HEK293 (cell line): Measurements from ENCODE around the gene NELL1.

ENCODE experiments used
- CTCF ChIA-PET: fragments of 350-600 bp; formaldehyde crosslinking; extraction: SDS; loops from one replicate; lab custom pipeline; 2021; ENCODE audit warnings: antibody characterized with exemption; lab: Yijun Ruan, JAX
- POLR2A ChIA-PET: fragments of 300-600 bp; formaldehyde crosslinking; extraction: SDS; loops from one replicate; lab custom pipeline; 2020; ENCODE audit warnings: antibody characterized with exemption, inconsistent platforms; lab: Yijun Ruan, JAX
- H3K27ac ChIP-seq: fragments of 200-500 bp; sonication (Bioruptor generic); 2 replicates; pipeline ENCODE4 v1.5.1; 2014; ENCODE audit warnings: low read depth, low read length, control low read depth, inconsistent platforms; ENCODE audit errors: extremely low read depth
- H3K36me3 ChIP-seq, 2 experiments: fragments of 200-500 bp in 1 of 2; sonication (Bioruptor generic) in 1 of 2; 1 replicate in 1 of 2; 2 replicates in 1 of 2; pipeline ENCODE4 v1.5.1; 2014 to 2017; ENCODE audit warnings: inconsistent platforms in 2 of 2, low read length in 2 of 2; ENCODE audit not compliant: control insufficient read depth in 2 of 2, insufficient read depth in 1 of 2
- H3K4me1 ChIP-seq: fragments of 200-500 bp; sonication (Bioruptor generic); 2 replicates; pipeline ENCODE4 v1.5.1; 2014; ENCODE audit warnings: mild to moderate bottlenecking, low read length, inconsistent platforms; ENCODE audit not compliant: control insufficient read depth, insufficient read depth
- H3K4me3 ChIP-seq: 2 replicates; pipeline ENCODE4 v1.5.1; 2011; ENCODE audit warnings: low read depth, mild to moderate bottlenecking, control low read depth, low read length, moderate library complexity
- H3K9me3 ChIP-seq: fragments of 200-500 bp; sonication (Bioruptor generic); 2 replicates; pipeline ENCODE4 v1.5.1; 2014; ENCODE audit warnings: low read depth, low read length, inconsistent platforms; ENCODE audit not compliant: control insufficient read depth, insufficient read depth
- HOXD13 ChIP-seq: sonication (generic); formaldehyde crosslinking; IDR thresholded peaks from 2 replicates; pipeline ENCODE4 v1.8.0; 2022; ENCODE audit warnings: missing genetic modification reagents, borderline replicate concordance
- KLF16 ChIP-seq: fragments of 450-650 bp; formaldehyde crosslinking; IDR thresholded peaks from 2 replicates; pipeline ENCODE4 v1.5.1; 2017; ENCODE audit warnings: missing biosample characterization, missing genetic modification characterization
- KLF8 ChIP-seq: fragments of 450-650 bp; formaldehyde crosslinking; IDR thresholded peaks from 2 replicates; pipeline ENCODE4 v1.5.1; 2016; ENCODE audit warnings: missing biosample characterization, missing genetic modification characterization
- OSR2 ChIP-seq: fragments of 450-650 bp; formaldehyde crosslinking; IDR thresholded peaks from 2 replicates; pipeline ENCODE4 v1.5.1; 2016; ENCODE audit warnings: missing biosample characterization, missing genetic modification characterization
- RBAK ChIP-seq: fragments of 450-650 bp; formaldehyde crosslinking; IDR thresholded peaks from 2 replicates; pipeline ENCODE4 v1.5.1; 2016; ENCODE audit warnings: missing biosample characterization, missing genetic modification characterization
- SETDB1 ChIP-seq: IDR thresholded peaks from one replicate; pipeline ENCODE4 v1.6.1; 2017; ENCODE audit warnings: mild to moderate bottlenecking, low read length, moderate library complexity, mixed read lengths; ENCODE audit not compliant: insufficient read length
- SP7 ChIP-seq: fragments of 450-650 bp; formaldehyde crosslinking; IDR thresholded peaks from 2 replicates; pipeline ENCODE4 v1.5.1; 2016; ENCODE audit warnings: missing biosample characterization, missing genetic modification characterization
- WT1 ChIP-seq: fragments of 450-650 bp; formaldehyde crosslinking; IDR thresholded peaks from 2 replicates; pipeline ENCODE4 v1.5.1; 2016; ENCODE audit warnings: missing biosample characterization, missing genetic modification characterization
- ZFP69B ChIP-seq: fragments of 450-650 bp; formaldehyde crosslinking; IDR thresholded peaks from 2 replicates; pipeline ENCODE4 v1.5.1; 2016; ENCODE audit warnings: missing biosample characterization, missing genetic modification characterization
- ZNF138 ChIP-seq: fragments of 450-650 bp; formaldehyde crosslinking; IDR thresholded peaks from 2 replicates; pipeline ENCODE4 v1.5.1; 2016; ENCODE audit warnings: missing biosample characterization, missing genetic modification characterization, borderline replicate concordance
- ZNF157 ChIP-seq: fragments of 450-650 bp; formaldehyde crosslinking; IDR thresholded peaks from 2 replicates; pipeline ENCODE4 v1.5.1; 2016; ENCODE audit warnings: missing biosample characterization, missing genetic modification characterization
- ZNF16 ChIP-seq: fragments of 450-650 bp; formaldehyde crosslinking; IDR thresholded peaks from 2 replicates; pipeline ENCODE4 v1.5.1; 2016; ENCODE audit warnings: low read depth, missing biosample characterization, missing genetic modification characterization
- ZNF19 ChIP-seq: fragments of 450-650 bp; formaldehyde crosslinking; IDR thresholded peaks from 2 replicates; pipeline ENCODE4; 2016; ENCODE audit warnings: missing biosample characterization, missing genetic modification characterization, low read depth
- ZNF2 ChIP-seq: fragments of 450-650 bp; formaldehyde crosslinking; IDR thresholded peaks from 2 replicates; pipeline ENCODE4 v1.5.1; 2016; ENCODE audit warnings: missing biosample characterization, missing genetic modification characterization
- ZNF214 ChIP-seq: fragments of 450-650 bp; formaldehyde crosslinking; IDR thresholded peaks from 2 replicates; pipeline ENCODE4 v1.5.1; 2017; ENCODE audit warnings: missing biosample characterization, mild to moderate bottlenecking, missing genetic modification characterization, borderline replicate concordance
- ZNF37A ChIP-seq: fragments of 450-650 bp; IDR thresholded peaks from 2 replicates; pipeline ENCODE4 v1.5.1; 2018; ENCODE audit warnings: missing biosample characterization, missing genetic modification characterization
- ZNF488 ChIP-seq: fragments of 450-650 bp; formaldehyde crosslinking; IDR thresholded peaks from 2 replicates; pipeline ENCODE4 v1.5.1; 2016; ENCODE audit warnings: missing biosample characterization, missing genetic modification characterization
- ZNF600 ChIP-seq: fragments of 450-650 bp; formaldehyde crosslinking; IDR thresholded peaks from 2 replicates; pipeline ENCODE4 v1.5.1; 2016; ENCODE audit warnings: missing biosample characterization, missing genetic modification characterization
- ZNF670 ChIP-seq: fragments of 450-650 bp; formaldehyde crosslinking; IDR thresholded peaks from 2 replicates; pipeline ENCODE4 v1.5.1; 2016; ENCODE audit warnings: missing biosample characterization, missing genetic modification characterization, low read depth
- ZNF747 ChIP-seq: fragments of 450-650 bp; formaldehyde crosslinking; IDR thresholded peaks from 2 replicates; pipeline ENCODE4 v1.5.1; 2016; ENCODE audit warnings: missing biosample characterization, missing genetic modification characterization
- ZNF76 ChIP-seq: fragments of 450-650 bp; formaldehyde crosslinking; IDR thresholded peaks from 2 replicates; pipeline ENCODE4; 2016; ENCODE audit warnings: low read depth, missing biosample characterization, missing genetic modification characterization, borderline replicate concordance
- TF ChIP-seq, protein P1 (sequence below): fragments of 450-650 bp; formaldehyde crosslinking; IDR thresholded peaks from 2 replicates; pipeline ENCODE4 v1.5.1; 2016; ENCODE audit warnings: missing biosample characterization, missing genetic modification characterization
- TF ChIP-seq, protein P2 (sequence below): fragments of 450-650 bp; formaldehyde crosslinking; IDR thresholded peaks from 2 replicates; pipeline ENCODE4 v1.5.1; 2017; ENCODE audit warnings: missing biosample characterization, missing genetic modification characterization

The NELL1 gene

GRCh38 chr11:21501245-21501644 lies 831.9 kb downstream of the NELL1 start (continued):
- TF ChIP-seq, protein P1, sequence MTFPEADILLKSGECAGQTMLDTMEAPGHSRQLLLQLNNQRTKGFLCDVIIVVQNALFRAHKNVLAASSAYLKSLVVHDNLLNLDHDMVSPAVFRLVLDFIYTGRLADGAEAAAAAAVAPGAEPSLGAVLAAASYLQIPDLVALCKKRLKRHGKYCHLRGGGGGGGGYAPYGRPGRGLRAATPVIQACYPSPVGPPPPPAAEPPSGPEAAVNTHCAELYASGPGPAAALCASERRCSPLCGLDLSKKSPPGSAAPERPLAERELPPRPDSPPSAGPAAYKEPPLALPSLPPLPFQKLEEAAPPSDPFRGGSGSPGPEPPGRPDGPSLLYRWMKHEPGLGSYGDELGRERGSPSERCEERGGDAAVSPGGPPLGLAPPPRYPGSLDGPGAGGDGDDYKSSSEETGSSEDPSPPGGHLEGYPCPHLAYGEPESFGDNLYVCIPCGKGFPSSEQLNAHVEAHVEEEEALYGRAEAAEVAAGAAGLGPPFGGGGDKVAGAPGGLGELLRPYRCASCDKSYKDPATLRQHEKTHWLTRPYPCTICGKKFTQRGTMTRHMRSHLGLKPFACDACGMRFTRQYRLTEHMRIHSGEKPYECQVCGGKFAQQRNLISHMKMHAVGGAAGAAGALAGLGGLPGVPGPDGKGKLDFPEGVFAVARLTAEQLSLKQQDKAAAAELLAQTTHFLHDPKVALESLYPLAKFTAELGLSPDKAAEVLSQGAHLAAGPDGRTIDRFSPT (tag by site-specific recombination) = no peak
- TF ChIP-seq ZNF2 (tag by site-specific recombination) = no peak
- TF ChIP-seq SP7 (tag by site-specific recombination) = no peak
- no peak for TF ChIP-seq ZNF600
- TF ChIP-seq HOXD13 (CRISPR knock-in tag) = no peak
- TF ChIP-seq ZNF157 (tag by site-specific recombination) = no peak
- no peak for TF ChIP-seq ZNF670 (tag by site-specific recombination)
- TF ChIP-seq, all 188 proteins: peak for 0

- POLR2A ChIA-PET = interaction anchor here (0.6 kb wide), 1 partner anchor 1107 kb away, joined by 4 read pairs; no protein-coding TSS in a partner anchor
- no peaks in the 10 kb centered on the region for H3K36me3 ChIP-seq
- no peak for TF ChIP-seq ZFP69B (tag by site-specific recombination)
- no peak for TF ChIP-seq SETDB1
- no peak for TF ChIP-seq ZNF37A
- no peak for TF ChIP-seq ZNF600
- no peak for TF ChIP-seq ZNF138 (tag by site-specific recombination)
- no peak for TF ChIP-seq ZNF76 (tag by site-specific recombination)
- TF ChIP-seq ZNF747 (tag by site-specific recombination) = no peak
- TF ChIP-seq KLF16 (tag by site-specific recombination) = no peak
- no peak for TF ChIP-seq ZNF214 (tag by site-specific recombination)
- no peak for TF ChIP-seq ZNF16 (tag by site-specific recombination)
- no peak for TF ChIP-seq SP7 (tag by site-specific recombination)
- no peak for TF ChIP-seq RBAK (tag by site-specific recombination)
- no peak for TF ChIP-seq KLF8 (tag by site-specific recombination)
- TF ChIP-seq WT1 (tag by site-specific recombination) = no peak
- TF ChIP-seq, protein P2, sequence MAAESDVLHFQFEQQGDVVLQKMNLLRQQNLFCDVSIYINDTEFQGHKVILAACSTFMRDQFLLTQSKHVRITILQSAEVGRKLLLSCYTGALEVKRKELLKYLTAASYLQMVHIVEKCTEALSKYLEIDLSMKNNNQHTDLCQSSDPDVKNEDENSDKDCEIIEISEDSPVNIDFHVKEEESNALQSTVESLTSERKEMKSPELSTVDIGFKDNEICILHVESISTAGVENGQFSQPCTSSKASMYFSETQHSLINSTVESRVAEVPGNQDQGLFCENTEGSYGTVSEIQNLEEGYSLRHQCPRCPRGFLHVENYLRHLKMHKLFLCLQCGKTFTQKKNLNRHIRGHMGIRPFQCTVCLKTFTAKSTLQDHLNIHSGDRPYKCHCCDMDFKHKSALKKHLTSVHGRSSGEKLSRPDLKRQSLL (tag by site-specific recombination) = no peak
- no peak for TF ChIP-seq OSR2 (tag by site-specific recombination)
- no peak for TF ChIP-seq ZNF488
- TF ChIP-seq ZNF19 (tag by site-specific recombination) = no peak
- no peaks in the 10 kb centered on the region for H3K9me3 ChIP-seq
- H3K4me1 ChIP-seq = no peaks in the 10 kb centered on the region
- H3K27ac ChIP-seq = no peak overlapping the region
- CTCF ChIA-PET = interaction anchor here (1.0 kb wide), 1 partner anchor 8 kb away, joined by 3 read pairs; no protein-coding TSS in a partner anchor
- no peak overlapping the region for H3K4me3 ChIP-seq
These were observed 835.7 kb downstream of the NELL1 start for GRCh38 chr11:21505070-21505469.
